AG09319 (cell line): Measurements from ENCODE around the gene MAMDC2.

ENCODE experiments used
- DNase-seq: peaks from one replicate; pipeline ENCODE4 v3.0.0-alpha.2; 2010; ENCODE audit warnings: low read depth; ENCODE audit errors: extremely low read depth
- CTCF ChIP-seq: IDR thresholded peaks from 2 replicates; pipeline ENCODE4 v1.5.1; 2011; ENCODE audit warnings: low read depth, mild to moderate bottlenecking, inconsistent platforms, low read length, moderate library complexity

Gene MAMDC2

GRCh38 chr9:70144131-70144503 is 100.5 kb downstream of the MAMDC2 start:
- DNase-seq, result no peak
- no peak for TF ChIP-seq CTCF

- DNase-seq, result no peak
- no peak for TF ChIP-seq CTCF
Measured at GRCh38 chr9:70145981-70146380, 102.3 kb downstream of the MAMDC2 start.

- no peak for DNase-seq
- TF ChIP-seq CTCF, result no peak
Measured at GRCh38 chr9:70147196-70147595, 103.5 kb downstream of the MAMDC2 start.

- TF ChIP-seq CTCF, result no peak
- no peak for DNase-seq
Measured at GRCh38 chr9:70147651-70148050, 104.0 kb downstream of the MAMDC2 start.

- no peak for DNase-seq
- no peak for TF ChIP-seq CTCF
Measured at GRCh38 chr9:70152350-70152749, 108.7 kb downstream of the MAMDC2 start.

- no peak for DNase-seq
- TF ChIP-seq CTCF, result no peak
Measured at GRCh38 chr9:70156729-70157128, 113.1 kb downstream of the MAMDC2 start.

- no peak for TF ChIP-seq CTCF
- no peak for DNase-seq
Measured at GRCh38 chr9:70159630-70160029, 116.0 kb downstream of the MAMDC2 start.
